ENCODE measurements around the gene PPDPF. TPM values are rescaled to one million over a fixed set of nuclear protein-coding genes. Genes with fewer than 3 reads are reported as not detected.

PPDPF gene
- total RNA-seq, 2 experiments from 2014 or later, result 34.9 to 117 TPM

DNA sequence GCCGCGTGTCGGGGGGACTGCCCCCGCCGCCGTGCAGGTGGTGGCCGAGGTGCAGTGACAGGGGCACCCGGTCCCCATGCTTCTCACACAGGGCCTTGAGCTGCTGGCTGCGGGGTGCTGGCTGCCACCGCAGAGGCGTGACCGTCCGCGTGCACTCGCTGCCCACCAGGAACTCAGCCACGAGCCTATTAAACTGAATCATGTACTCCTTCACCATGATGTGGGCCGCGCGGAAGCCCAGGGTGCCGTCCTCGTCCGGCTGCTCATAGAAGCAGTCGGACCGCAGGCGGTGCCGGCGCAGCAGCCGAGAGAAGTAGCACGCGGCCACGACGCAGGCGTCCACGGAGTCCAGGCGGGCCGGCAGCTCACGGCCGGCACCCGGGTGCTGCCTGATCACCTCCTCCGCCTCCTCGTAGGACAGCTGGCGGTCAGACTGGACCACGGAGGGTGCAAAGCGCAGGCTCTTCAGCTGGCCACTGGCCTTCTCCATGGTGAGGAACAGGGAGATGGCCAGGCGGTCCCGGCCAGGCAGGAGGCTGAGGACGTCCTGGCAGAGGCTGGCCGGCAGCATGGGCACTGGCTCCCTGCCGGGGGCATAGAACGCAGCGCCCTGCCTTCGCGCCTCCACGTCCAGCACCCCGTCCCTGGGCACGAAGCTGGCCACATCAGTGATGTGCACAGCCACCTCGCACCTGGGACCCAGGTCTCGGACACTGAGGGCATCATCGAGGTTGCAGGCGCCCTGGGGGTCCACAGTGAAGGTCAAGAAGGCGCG lies 43.7 kb downstream of the PPDPF start:
- intact Hi-C loops (cut with micrococcal nuclease; ENCODE audit: unreplicated experiment), result no loop called here
- H3K36me3 ChIP-seq (ENCODE audit: insufficient read depth, low read length), result no peaks in the 10 kb centered on the region
- no peaks in the 10 kb centered on the region for H3K79me2 ChIP-seq (ENCODE audit: insufficient read depth, low read depth, low read length)
- no peak overlapping the region for H3K27ac ChIP-seq (ENCODE audit: low read depth, low read length, poor library complexity, severe bottlenecking)
- peaks cover 12% of the 10 kb centered on the region for H3K4me1 ChIP-seq (ENCODE audit: insufficient read depth, low read length, poor library complexity, severe bottlenecking)
- no peak for DNase-seq (ENCODE audit: low spot score)
- H3K4me2 ChIP-seq (ENCODE audit: low read length), result no peak overlapping the region
- H3K9me3 ChIP-seq (ENCODE audit: low read length), result no peaks in the 10 kb centered on the region
- no peak overlapping the region for H2AFZ ChIP-seq (ENCODE audit: low read length)
- TF ChIP-seq, protein P1, sequence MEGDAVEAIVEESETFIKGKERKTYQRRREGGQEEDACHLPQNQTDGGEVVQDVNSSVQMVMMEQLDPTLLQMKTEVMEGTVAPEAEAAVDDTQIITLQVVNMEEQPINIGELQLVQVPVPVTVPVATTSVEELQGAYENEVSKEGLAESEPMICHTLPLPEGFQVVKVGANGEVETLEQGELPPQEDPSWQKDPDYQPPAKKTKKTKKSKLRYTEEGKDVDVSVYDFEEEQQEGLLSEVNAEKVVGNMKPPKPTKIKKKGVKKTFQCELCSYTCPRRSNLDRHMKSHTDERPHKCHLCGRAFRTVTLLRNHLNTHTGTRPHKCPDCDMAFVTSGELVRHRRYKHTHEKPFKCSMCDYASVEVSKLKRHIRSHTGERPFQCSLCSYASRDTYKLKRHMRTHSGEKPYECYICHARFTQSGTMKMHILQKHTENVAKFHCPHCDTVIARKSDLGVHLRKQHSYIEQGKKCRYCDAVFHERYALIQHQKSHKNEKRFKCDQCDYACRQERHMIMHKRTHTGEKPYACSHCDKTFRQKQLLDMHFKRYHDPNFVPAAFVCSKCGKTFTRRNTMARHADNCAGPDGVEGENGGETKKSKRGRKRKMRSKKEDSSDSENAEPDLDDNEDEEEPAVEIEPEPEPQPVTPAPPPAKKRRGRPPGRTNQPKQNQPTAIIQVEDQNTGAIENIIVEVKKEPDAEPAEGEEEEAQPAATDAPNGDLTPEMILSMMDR (conservative IDR thresholded peaks at IDR 0.05; ENCODE audit: low read length), result no peak
- TF ChIP-seq EZH2phosphoT487 (IDR thresholded peaks at IDR 0.05; ENCODE audit: borderline replicate concordance, low read depth, low read length), result no peak
- POLR2A ChIA-PET, result no interaction called here
- no TSS peak for BruUV-seq (replicated peaks)
- H3K4me3 ChIP-seq (ENCODE audit: low read depth, low read length, poor library complexity, severe bottlenecking), result no peak overlapping the region
- CTCF ChIA-PET (ENCODE audit: unreplicated experiment), result no interaction called here
- no peaks in the 10 kb centered on the region for H4K20me1 ChIP-seq (ENCODE audit: insufficient read depth, low read length)
- H3K9me2 ChIP-seq (ENCODE audit: insufficient read depth, low read length), result no peaks in the 10 kb centered on the region

DNA sequence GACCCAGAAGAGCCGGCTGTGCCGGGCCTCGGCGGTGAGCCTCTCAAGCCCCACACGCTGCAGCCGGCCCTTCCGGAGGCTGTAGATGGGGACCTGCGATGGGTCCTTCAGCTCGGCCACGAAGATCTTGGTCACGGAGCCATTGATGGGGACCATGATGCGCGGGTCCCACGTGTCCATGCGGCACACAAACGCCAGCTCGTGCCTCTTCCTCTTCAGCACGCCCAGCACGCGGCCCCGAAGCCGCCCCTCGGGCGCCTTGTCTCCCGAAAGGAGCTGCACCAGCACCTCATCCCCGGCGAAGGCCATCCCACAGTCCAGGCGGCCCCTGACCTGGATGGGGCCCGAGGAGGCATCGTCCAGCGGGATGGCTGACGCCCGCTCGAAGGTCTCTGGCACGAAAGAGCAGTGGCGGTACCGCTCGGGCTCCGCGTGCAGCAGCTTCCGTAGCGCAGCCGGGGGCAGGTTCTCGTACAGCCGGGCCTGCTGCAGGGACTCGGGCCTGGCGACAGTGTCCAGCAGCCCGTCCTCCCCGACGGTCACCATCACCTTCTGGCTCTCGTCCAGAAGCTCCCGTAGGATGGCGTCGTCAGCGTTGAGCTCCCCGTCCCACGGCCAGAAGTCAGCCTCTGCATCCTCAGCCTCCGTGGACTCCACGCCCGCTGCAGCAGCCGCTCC lies 44.6 kb downstream of the PPDPF start:
- Histone ChIP-seq H3K79me2 (ENCODE audit: insufficient read depth, low read depth, low read length) (no peaks in the 10 kb centered on the region), H3K4me1 (ENCODE audit: insufficient read depth, low read length, poor library complexity, severe bottlenecking) (peaks cover 12% of the 10 kb centered on the region), H3K4me3 (ENCODE audit: low read depth, low read length, poor library complexity, severe bottlenecking) (no peak overlapping the region), H3K4me2 (ENCODE audit: low read length) (no peak overlapping the region), H4K20me1 (ENCODE audit: insufficient read depth, low read length) (no peaks in the 10 kb centered on the region), H3K27ac (ENCODE audit: low read depth, low read length, poor library complexity, severe bottlenecking) (no peak overlapping the region), H3K9me3 (ENCODE audit: low read length) (no peaks in the 10 kb centered on the region), H2AFZ (ENCODE audit: low read length) (no peak overlapping the region), H3K9me2 (ENCODE audit: insufficient read depth, low read length) (no peaks in the 10 kb centered on the region), H3K36me3 (ENCODE audit: insufficient read depth, low read length) (no peaks in the 10 kb centered on the region)
- DNase-seq (ENCODE audit: low spot score), result no peak
- POLR2A ChIA-PET, result no interaction called here
- CTCF ChIA-PET (ENCODE audit: unreplicated experiment), result interaction anchor here (0.5 kb wide), 1 partner anchor 12 kb away, joined by 3 read pairs; no protein-coding TSS in a partner anchor
- BruUV-seq (replicated peaks), result no TSS peak
- TF ChIP-seq EZH2phosphoT487 (IDR thresholded peaks at IDR 0.05; ENCODE audit: borderline replicate concordance, low read depth, low read length), result no peak
- TF ChIP-seq, protein P1 (conservative IDR thresholded peaks at IDR 0.05; ENCODE audit: low read length), result no peak
- intact Hi-C loops (cut with micrococcal nuclease; ENCODE audit: unreplicated experiment), result no loop called here

All from OCI-LY7 (cell line).